ENCODE data around the gene ZNF879.

The ZNF879 gene

DNA sequence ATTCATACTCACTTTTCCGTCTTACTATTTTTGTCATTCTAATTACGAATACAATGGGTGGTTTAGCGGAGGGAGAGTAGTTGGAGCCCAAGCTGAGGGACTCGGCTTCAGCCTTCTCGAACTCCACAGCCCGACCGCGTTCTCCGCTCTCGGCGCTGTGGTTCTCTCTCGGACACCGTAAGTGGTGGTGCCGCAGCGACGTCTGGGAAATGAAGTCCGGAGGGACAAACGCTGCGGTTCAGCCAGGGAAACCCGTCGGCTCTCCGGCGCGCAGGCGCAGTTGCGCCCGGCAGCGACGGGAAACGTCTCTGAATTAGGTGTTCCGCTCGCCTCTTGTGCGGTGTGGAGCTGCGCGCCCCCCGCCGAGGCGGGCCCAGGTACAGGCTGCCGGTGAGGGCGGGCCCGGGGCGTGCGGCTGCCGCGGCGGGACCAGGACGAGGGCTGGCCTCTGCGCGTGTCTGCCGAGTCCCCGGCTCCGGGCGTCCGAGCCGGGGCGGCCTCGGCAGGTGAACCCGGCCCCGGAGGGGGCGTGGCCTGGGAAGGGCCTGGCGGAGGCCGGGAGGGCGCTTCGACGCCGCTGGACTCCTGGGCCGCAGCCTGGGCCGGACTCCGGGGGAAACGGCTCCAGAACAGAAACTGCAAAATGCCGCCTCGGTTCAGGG, at the start of gene ZNF879:
Gene ZNF879, plus strand, starts transcription at position 277 of the 662 bp plus-strand sequence. CDS start 1,201 bp downstream, outside the sequence.
- peak; percentile 67 for DNase-seq

GRCh38 chr5:178981381-178981780, 42.2 kb upstream of the ZNF879 start:
- no peak for DNase-seq

- DNase-seq: no peak
Measured at GRCh38 chr5:178982941-178983340, 40.7 kb upstream of the ZNF879 start.

DNA sequence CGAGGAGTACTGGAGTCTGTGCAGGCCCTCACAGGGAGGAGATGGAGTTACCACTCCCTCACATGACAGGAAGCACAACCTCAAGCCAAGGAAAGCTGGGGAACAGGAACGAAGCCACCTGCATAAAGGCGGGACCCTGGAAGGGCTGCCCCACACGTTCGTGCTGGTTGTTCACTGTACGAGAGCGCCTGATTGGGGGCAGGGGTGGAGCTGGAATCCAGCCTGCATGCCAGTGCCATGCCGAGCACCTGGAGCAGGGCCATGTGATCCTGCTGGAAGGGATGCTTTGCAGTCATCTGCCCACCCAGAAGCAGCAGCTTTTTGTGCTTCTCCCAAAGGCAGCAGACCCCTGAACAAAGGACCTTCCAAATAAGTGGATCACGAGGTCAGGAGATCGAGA, 39.9 kb upstream of the ZNF879 start:
- DNase-seq: no peak

DNA sequence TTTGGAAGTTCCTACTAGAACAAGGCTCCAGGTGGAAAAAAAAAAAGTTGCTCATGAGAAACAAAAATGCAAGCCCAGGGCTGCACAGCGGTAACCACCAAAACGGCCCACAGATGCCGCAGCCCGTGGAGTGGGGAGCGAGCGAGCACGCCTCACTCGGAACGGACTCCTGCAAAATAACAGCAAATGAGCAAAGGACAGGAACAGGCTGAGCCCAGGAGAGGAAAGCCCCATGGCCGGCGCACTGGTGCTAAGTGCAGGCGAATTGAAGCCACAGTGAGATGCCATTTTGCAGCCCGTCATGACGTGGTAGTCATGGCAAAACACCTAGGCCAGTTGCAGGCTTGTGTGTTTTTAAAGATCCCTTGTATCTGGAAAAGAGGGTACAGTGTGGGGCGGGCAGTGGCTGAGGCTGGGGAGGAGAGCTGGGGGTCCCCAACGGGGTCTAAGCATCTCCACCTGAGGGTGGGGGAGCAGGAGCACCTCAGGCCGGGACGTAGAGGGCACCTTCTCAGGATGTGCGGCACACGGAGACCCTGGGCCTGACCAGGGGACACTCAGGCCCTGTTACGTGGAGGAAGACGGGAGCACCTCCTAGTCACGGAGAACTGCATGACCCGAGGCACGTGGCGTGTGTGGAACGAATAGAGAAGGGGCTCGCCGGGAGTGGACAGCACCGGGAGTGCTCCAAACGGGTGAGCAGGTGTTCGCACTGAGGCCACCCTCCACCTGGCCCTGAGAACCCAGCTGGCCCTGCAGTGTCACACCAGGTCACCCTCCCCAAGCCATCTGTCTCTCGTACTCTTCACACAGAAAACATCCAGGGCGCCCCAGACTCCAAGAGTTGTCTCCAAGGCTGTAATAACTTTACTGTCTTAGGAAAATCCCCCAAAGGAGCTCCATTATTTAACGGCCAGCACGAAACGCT, 39.2 kb upstream of the ZNF879 start:
- no peak for DNase-seq

- DNase-seq: no peak
Measured at GRCh38 chr5:178986326-178986960, 37.2 kb upstream of the ZNF879 start.

DNA sequence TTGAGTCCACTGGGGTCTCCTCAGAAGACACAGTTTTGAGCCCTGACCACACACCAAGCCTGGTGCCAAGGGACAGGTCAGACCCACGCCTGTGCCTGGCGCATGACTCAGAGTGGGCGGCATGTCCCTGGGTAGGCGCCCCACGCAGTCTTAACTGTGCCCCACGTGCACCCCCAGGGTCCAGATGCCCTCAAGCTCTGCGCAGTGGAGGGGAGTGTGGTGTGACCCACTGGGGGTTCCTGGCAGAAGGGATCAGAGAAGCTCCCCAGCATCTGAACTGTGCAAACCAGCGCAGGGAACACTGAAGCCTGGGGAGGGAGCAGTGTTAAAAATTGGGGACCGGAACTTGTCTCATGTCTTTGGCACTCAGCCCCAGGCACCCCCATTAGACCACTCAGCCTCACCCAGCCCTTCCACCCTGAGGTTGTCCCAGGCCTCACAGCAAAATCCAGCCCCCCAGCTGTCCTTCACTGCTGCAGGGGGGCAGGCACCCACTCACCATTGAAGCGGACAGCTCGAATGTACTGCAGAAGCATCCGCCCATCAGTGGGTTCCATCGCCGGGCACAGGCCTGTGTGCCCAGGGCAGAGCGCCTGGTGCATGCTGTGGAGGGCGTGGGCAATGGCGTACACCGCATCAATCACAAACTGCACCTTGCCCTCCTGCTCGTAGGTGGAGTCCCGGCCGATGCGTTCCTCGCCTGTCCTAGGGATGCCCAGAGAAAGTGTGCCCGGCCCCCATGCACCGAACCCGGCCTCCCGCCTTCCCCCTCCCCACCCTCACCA, 35.0 kb upstream of the ZNF879 start:
- no peak for DNase-seq

DNA sequence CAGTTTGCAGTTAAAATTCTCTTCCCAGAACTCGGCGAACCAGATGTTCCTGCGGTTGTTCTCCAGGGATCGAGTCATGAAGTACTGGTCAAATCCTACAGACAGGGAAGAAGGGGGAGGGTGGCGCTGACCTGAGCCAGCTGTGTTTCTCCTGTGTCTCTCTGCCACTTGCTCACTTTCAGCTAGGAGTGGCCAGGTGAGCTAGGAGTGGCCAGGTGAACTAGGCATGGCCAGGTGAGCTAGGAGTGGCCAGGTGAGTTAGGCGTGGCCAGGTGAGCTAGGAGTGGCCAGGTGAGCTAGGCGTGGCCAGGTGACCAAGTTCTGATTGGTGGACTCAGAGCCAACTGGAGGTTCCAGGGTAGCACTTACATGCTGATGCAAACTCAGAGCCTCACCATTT, 34.3 kb upstream of the ZNF879 start:
- DNase-seq: no peak

DNA sequence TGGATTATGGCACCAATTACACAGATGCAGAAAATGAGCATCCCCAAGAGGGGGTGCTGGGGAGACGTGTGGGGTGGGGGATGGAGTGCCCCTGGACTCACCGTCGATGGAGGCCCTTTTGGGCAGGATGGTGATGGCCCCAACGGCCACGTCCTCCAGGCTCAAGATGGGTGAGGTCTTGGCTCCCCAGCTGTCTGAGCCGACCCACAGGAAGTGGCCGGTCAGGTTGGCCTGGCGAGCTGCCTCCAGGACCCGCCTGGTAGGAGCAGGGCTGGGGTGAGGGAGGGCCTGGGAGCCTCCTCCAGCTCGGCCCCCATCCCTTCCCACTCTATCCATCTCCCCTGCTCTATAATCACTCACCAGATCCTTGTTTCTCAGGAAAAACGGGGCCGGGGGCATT, 33.1 kb upstream of the ZNF879 start:
- DNase-seq: no peak

DNA sequence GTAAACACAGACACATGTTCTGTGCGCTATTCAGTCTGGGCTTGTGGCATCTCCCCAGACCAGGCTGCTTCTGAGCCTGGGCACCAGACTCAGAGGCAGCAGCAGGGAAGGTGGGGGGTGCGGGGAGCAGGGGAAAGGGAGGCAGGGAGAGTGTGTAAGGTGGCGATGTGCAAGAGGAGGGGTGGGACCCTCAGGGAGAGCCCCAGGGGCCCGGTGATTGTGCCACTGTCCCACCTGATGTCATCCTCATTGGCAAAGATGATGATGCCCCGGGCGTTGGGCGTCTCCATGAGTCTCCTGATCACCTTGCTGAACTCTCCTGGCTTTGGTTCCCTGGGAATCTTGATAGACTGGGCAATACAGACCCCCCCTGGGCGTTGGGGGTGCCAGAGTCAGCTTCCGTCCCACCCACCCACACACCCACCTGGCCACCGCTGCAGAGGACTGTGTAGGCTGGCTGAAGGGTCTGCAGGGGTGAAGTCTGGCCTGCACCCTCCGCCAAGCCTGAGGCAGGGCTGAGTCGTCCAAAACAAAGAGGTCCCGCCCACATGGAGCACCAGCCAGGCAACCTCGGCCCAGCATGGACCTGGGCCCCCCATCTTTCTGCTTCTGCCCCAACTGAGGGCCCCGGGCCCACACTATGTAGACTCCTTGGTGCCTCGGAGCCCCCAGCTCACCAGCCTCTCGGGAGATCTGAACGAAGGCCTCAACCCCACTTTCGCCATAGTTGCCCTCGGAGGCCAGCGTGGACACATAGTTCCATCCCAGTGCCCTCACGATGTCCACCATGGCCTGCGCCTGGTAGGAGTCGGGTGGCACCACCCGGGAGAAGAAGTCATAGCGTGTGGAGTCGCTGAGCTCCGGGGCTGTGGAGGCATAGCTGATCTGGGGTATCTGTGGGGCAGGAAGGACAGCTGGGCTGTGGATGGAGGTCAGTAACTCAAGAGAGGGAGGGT, 32.1 kb upstream of the ZNF879 start:
- DNase-seq: no peak

GRCh38 chr5:178992291-178992895, 31.2 kb upstream of the ZNF879 start:
- DNase-seq: no peak

DNA sequence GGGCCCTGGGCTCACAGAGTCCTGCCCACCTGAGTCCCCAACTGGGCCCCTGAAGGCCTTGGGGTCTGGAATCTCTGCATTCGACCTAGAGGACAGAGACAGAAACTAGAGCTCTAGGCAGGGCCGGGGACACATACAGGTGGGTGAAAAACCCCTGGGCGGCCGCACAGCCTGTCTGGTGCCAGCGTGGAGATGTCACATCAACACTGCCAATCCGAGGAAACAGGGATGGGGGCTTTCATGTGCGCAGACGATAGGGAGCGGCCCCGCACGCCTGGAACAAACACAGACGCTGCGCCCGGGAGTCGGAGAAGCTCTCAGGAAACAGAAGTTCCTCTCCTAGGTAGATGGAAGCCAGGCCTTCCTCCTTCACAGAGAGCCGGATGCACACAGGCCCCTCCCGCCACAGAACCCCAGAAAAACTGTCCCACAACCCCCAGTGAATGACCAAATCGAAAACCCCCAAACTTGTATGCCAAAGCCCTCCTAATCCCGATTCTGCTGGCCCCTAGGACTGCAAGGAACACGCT, 30.3 kb upstream of the ZNF879 start:
- no peak for DNase-seq

DNA sequence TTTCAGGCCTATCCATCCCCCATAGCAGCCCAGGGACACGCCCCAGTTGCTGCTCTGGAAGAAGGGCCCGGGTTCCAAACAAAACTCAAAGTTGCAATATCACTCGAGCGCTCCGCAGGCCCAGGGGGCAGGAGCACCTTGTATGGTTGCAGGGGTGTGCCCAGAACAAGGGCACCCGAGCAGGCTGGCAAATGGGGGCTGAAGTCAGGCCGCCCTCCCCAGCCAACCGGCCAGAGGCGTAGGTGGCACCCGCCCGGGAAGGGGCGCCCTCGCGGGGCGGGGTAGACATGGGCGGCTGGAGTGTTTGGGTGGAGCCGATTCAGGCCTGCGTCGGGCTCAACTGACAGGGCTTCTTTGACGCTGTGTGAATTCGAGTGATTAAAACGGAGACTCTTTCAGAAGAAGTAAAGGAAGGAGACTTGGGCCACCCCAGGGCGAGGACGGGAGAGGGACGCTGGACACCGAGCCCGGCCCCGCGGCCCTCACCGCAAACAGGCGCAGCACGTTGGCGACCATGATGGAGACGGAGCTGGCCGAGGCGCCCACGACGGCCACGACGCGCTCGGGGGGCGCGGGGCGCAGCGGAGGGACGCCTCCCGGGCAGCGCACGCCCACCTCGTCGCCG, 29.5 kb upstream of the ZNF879 start:
- DNase-seq: no peak

DNA sequence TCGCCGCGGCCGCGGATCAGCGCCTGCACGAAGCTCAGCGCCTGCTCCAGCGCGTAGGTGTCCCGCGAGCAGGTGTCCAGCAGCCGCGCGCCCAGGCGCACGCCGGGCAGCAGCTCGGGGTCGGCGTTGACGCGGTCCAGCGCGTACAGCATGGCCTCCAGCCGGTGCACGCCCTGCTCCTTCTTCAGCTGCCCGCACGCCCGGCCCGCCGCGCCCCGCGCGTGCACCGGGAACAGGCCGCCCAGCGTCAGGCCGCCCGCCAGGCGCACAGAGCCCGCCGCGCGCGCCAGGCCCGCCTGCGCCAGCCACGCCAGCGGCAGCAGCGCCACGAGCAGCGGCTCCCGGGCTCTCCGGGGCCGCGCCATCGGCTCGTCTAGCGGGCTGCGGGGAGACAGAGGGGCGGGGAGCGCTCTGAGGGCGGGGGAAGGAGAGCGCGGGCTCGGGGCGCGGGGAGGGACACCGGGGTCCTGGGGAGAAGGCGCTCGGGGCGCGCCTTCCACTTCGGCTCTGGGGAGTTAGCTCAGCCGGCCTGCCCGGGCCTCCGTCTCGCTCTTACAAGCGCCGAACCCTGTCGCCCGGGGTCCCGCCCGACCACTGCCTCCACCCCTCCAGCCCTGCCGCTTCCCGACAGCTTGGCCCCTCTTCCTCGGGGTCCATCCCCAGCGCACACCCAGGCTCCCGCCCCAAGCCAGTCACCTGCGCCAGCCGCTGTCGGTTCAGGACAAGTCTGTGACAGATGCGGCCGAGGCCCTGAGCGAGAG, 28.8 kb upstream of the ZNF879 start, which contains the start of gene GRM6:
Gene GRM6, minus strand, starts transcription at position 741 of the 761 bp plus-strand sequence. Its CDS starts 376 bp downstream, at position 365.
- no peak for DNase-seq

DNA sequence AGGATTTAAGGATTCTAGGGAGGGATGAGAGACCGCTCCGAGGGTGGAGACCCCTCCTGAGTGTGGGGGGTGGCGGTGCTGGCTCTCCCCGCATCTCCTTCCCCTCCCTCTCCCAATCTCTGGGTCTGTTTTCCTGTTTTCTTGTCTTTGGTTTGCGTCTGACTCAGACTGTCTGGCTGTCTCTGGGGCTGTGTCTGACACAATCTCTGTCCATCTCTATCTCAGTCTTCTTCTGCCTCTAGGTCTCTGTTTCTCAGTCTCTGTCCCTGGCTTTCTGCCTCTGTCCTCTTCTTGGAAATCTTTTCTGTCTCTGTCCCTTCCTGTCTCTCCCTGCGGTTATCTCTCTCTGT, 28.3 kb upstream of the ZNF879 start:
- DNase-seq: no peak

DNA sequence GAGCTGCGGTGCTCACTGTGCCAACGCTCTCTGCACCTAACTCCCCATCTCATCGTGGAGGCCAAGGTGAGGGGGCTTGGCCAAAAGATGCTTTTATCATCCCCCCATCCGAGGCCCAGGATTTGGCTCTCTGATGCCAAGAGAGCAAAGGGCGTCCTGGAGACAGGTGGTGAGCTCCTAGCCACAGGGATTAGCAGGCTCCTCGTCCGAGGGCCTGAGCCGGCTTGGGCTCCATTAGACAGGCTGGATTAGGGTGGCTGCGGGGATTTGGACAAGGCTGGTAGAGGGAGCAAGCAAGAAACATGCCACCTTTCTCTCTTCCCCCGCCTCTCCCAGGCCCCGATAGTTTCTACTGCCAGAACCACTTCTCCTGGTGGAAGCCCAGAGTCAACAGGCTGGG, 27.4 kb upstream of the ZNF879 start:
- DNase-seq: no peak

GRCh38 chr5:178997191-178997590, 26.4 kb upstream of the ZNF879 start:
- no peak for DNase-seq

GRCh38 chr5:178998441-178998840, 25.2 kb upstream of the ZNF879 start:
- DNase-seq: no peak

GRCh38 chr5:179006564-179006963, 17.0 kb upstream of the ZNF879 start:
- no peak for DNase-seq

DNA sequence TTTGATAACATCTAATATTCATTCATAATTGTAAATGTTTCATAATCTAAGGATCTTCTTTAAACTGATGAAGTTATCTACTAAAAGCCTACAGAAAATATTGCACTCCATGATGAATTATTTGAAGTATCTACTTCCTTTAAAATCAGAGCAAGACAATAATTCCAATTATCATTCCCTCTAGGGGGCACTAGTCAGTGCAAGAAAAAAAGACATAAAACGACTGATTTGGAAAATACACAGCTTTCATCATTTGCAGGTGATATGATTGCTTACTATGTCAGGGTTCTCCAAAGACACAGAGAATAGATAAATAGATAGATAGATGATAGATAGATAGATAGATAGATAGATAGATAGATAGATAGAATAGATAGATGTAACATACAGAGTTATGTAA, 14.9 kb upstream of the ZNF879 start:
- DNase-seq: no peak
